Measurements from ENCODE around the gene IL1RAPL2.

DNA sequence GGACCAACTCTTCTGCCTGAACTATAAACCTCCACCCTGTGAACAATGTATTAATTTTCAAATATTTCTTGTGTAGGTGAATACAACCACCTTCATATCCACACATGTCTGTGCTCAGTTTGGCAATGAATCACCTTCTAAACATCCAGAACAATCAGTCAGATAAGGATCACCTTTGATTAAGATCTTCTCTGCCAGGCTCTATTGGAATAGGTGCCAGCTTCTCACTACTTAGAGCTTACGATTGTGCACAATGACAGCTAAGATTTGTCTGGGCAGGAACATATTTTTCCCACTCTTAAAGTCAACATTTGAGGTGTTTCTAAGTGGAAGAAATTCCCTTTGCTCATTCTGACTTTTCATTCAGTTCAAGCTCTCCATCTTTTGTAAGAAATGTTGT, 237.2 kb downstream of the IL1RAPL2 start:
- TF ChIP-seq, protein P1, sequence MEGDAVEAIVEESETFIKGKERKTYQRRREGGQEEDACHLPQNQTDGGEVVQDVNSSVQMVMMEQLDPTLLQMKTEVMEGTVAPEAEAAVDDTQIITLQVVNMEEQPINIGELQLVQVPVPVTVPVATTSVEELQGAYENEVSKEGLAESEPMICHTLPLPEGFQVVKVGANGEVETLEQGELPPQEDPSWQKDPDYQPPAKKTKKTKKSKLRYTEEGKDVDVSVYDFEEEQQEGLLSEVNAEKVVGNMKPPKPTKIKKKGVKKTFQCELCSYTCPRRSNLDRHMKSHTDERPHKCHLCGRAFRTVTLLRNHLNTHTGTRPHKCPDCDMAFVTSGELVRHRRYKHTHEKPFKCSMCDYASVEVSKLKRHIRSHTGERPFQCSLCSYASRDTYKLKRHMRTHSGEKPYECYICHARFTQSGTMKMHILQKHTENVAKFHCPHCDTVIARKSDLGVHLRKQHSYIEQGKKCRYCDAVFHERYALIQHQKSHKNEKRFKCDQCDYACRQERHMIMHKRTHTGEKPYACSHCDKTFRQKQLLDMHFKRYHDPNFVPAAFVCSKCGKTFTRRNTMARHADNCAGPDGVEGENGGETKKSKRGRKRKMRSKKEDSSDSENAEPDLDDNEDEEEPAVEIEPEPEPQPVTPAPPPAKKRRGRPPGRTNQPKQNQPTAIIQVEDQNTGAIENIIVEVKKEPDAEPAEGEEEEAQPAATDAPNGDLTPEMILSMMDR (IDR thresholded peaks at IDR 0.05) = no peak
- TF ChIP-seq EP300 (IDR thresholded peaks at IDR 0.05) (no peak), PHF8 (IDR thresholded peaks at IDR 0.05; ENCODE audit: borderline replicate concordance, low read depth) (no peak), MAZ (IDR thresholded peaks at IDR 0.05; ENCODE audit: borderline replicate concordance, low read depth, low read length) (no peak), POLR2A (IDR thresholded peaks at IDR 0.05; ENCODE audit: low read length) (no peak), HEYL (CRISPR knock-in tag; IDR thresholded peaks at IDR 0.05) (no peak), KDM1A (IDR thresholded peaks at IDR 0.05; ENCODE audit: low read depth) (no peak), MAFK (IDR thresholded peaks at IDR 0.05; ENCODE audit: partially characterized antibody) (no peak), CEBPB (IDR thresholded peaks at IDR 0.05) (no peak), RFX5 (IDR thresholded peaks at IDR 0.05) (no peak)
- TF ChIP-seq, protein P2, sequence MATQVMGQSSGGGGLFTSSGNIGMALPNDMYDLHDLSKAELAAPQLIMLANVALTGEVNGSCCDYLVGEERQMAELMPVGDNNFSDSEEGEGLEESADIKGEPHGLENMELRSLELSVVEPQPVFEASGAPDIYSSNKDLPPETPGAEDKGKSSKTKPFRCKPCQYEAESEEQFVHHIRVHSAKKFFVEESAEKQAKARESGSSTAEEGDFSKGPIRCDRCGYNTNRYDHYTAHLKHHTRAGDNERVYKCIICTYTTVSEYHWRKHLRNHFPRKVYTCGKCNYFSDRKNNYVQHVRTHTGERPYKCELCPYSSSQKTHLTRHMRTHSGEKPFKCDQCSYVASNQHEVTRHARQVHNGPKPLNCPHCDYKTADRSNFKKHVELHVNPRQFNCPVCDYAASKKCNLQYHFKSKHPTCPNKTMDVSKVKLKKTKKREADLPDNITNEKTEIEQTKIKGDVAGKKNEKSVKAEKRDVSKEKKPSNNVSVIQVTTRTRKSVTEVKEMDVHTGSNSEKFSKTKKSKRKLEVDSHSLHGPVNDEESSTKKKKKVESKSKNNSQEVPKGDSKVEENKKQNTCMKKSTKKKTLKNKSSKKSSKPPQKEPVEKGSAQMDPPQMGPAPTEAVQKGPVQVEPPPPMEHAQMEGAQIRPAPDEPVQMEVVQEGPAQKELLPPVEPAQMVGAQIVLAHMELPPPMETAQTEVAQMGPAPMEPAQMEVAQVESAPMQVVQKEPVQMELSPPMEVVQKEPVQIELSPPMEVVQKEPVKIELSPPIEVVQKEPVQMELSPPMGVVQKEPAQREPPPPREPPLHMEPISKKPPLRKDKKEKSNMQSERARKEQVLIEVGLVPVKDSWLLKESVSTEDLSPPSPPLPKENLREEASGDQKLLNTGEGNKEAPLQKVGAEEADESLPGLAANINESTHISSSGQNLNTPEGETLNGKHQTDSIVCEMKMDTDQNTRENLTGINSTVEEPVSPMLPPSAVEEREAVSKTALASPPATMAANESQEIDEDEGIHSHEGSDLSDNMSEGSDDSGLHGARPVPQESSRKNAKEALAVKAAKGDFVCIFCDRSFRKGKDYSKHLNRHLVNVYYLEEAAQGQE (IDR thresholded peaks at IDR 0.05) = no peak
- TF ChIP-seq, protein P3, sequence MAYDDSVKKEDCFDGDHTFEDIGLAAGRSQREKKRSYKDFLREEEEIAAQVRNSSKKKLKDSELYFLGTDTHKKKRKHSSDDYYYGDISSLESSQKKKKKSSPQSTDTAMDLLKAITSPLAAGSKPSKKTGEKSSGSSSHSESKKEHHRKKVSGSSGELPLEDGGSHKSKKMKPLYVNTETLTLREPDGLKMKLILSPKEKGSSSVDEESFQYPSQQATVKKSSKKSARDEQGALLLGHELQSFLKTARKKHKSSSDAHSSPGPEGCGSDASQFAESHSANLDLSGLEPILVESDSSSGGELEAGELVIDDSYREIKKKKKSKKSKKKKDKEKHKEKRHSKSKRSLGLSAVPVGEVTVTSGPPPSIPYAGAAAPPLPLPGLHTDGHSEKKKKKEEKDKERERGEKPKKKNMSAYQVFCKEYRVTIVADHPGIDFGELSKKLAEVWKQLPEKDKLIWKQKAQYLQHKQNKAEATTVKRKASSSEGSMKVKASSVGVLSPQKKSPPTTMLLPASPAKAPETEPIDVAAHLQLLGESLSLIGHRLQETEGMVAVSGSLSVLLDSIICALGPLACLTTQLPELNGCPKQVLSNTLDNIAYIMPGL (CRISPR knock-in tag; IDR thresholded peaks at IDR 0.05; ENCODE audit: borderline replicate concordance) = no peak
- TF ChIP-seq, protein P4, sequence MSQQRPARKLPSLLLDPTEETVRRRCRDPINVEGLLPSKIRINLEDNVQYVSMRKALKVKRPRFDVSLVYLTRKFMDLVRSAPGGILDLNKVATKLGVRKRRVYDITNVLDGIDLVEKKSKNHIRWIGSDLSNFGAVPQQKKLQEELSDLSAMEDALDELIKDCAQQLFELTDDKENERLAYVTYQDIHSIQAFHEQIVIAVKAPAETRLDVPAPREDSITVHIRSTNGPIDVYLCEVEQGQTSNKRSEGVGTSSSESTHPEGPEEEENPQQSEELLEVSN (IDR thresholded peaks at IDR 0.05; ENCODE audit: borderline replicate concordance, low read depth) = no peak
- TF ChIP-seq, protein P5, sequence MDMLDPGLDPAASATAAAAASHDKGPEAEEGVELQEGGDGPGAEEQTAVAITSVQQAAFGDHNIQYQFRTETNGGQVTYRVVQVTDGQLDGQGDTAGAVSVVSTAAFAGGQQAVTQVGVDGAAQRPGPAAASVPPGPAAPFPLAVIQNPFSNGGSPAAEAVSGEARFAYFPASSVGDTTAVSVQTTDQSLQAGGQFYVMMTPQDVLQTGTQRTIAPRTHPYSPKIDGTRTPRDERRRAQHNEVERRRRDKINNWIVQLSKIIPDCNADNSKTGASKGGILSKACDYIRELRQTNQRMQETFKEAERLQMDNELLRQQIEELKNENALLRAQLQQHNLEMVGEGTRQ (IDR thresholded peaks at IDR 0.05) = no peak
